ENCODE data around the gene RALGAPA1. TPM values are rescaled to one million over a fixed set of nuclear protein-coding genes. Genes with fewer than 3 reads are reported as not detected.
"Not testable (repeated sequence)": the region's sequence is repeated elsewhere in the genome, so short reads cannot be mapped to it uniquely, and the experiment has no call there.

The RALGAPA1 gene
- total RNA-seq, 2 experiments from 2014 or later = 27.6 to 36.5 TPM

DNA sequence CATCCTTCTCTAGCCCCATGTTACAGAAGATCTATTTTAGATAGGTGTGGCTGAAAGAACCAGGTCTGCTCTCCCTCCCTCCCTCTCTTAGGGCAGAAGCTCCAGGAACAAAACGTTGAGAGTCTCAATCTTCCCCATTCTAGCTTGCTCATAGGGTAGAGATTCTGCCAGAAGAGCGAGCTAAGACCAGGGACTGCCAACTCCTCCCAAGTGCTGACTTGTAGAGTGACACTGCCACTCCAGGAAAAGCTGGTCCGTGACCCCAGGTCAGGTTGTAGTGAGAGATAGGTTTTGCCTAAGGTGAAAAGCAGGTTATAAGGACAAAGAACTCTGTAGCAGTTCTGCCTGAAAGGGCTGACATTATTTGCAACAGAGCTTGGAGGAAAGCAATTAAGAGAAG is 201.7 kb downstream of the RALGAPA1 start:
- no peaks in the 10 kb centered on the region for H3K9me2 ChIP-seq (ENCODE audit: insufficient read depth, low read length)
- BruUV-seq (replicated peaks) = no TSS peak
- no peaks in the 10 kb centered on the region for H3K9me3 ChIP-seq (ENCODE audit: low read length)
- H3K36me3 ChIP-seq (ENCODE audit: insufficient read depth, low read length) = peaks cover 17% of the 10 kb centered on the region
- H4K20me1 ChIP-seq (ENCODE audit: insufficient read depth, low read length) = no peaks in the 10 kb centered on the region
- H2AFZ ChIP-seq (ENCODE audit: low read length) = no peak overlapping the region
- POLR2A ChIA-PET = interaction anchor here (0.6 to 2.4 kb wide), 2 partner anchors 8 to 138 kb away, joined by 4 to 13 read pairs; no protein-coding TSS in a partner anchor
- no peaks in the 10 kb centered on the region for H3K79me2 ChIP-seq (ENCODE audit: insufficient read depth, low read depth, low read length)
- CTCF ChIA-PET (ENCODE audit: unreplicated experiment) = interaction anchor here (0.7 kb wide), 1 partner anchor 12 kb away, joined by 4 read pairs; no protein-coding TSS in a partner anchor
- no peak overlapping the region for H3K4me3 ChIP-seq (ENCODE audit: low read depth, low read length, poor library complexity, severe bottlenecking)
- no peak for DNase-seq (ENCODE audit: low spot score)
- H3K4me2 ChIP-seq (ENCODE audit: low read length) = no peak overlapping the region
- H3K4me1 ChIP-seq (ENCODE audit: insufficient read depth, low read length, poor library complexity, severe bottlenecking) = no peaks in the 10 kb centered on the region
- no peak overlapping the region for H3K27ac ChIP-seq (ENCODE audit: low read depth, low read length, poor library complexity, severe bottlenecking)
- no peak for TF ChIP-seq EZH2phosphoT487 (IDR thresholded peaks at IDR 0.05; ENCODE audit: borderline replicate concordance, low read depth, low read length)
- TF ChIP-seq, protein P1, sequence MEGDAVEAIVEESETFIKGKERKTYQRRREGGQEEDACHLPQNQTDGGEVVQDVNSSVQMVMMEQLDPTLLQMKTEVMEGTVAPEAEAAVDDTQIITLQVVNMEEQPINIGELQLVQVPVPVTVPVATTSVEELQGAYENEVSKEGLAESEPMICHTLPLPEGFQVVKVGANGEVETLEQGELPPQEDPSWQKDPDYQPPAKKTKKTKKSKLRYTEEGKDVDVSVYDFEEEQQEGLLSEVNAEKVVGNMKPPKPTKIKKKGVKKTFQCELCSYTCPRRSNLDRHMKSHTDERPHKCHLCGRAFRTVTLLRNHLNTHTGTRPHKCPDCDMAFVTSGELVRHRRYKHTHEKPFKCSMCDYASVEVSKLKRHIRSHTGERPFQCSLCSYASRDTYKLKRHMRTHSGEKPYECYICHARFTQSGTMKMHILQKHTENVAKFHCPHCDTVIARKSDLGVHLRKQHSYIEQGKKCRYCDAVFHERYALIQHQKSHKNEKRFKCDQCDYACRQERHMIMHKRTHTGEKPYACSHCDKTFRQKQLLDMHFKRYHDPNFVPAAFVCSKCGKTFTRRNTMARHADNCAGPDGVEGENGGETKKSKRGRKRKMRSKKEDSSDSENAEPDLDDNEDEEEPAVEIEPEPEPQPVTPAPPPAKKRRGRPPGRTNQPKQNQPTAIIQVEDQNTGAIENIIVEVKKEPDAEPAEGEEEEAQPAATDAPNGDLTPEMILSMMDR (conservative IDR thresholded peaks at IDR 0.05; ENCODE audit: low read length) = no peak
- intact Hi-C loops (cut with micrococcal nuclease; ENCODE audit: unreplicated experiment) = no loop called here

DNA sequence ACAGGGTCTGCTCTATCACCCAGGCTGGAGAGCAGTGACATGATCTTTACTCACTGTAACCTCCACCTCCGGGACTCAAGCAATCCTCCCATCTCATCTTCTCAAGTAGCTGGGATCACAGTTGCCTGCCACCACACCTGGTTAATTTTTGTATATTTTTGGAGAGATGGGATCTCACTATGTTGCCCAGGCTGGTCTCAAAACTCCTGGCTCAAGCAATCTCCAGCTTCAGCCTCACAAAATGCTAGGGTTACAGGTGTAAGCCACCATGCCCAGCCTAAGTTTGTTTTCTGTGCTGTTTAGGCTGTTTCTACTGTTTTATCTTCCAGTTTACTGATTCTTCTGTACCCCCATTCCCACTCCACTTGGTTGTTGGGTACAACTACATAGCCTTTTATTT is 208.8 kb downstream of the RALGAPA1 start:
- Histone ChIP-seq H3K36me3 (ENCODE audit: insufficient read depth, low read length) (peaks cover 23% of the 10 kb centered on the region), H2AFZ (ENCODE audit: low read length) (no peak overlapping the region), H3K4me2 (ENCODE audit: low read length) (no peak overlapping the region), H4K20me1 (ENCODE audit: insufficient read depth, low read length) (no peaks in the 10 kb centered on the region), H3K9me2 (ENCODE audit: insufficient read depth, low read length) (no peaks in the 10 kb centered on the region), H3K79me2 (ENCODE audit: insufficient read depth, low read depth, low read length) (no peaks in the 10 kb centered on the region), H3K9me3 (ENCODE audit: low read length) (no peaks in the 10 kb centered on the region), H3K27ac (ENCODE audit: low read depth, low read length, poor library complexity, severe bottlenecking) (no peak overlapping the region), H3K4me3 (ENCODE audit: low read depth, low read length, poor library complexity, severe bottlenecking) (no peak overlapping the region), H3K4me1 (ENCODE audit: insufficient read depth, low read length, poor library complexity, severe bottlenecking) (no peaks in the 10 kb centered on the region)
- intact Hi-C loops (cut with micrococcal nuclease; ENCODE audit: unreplicated experiment) = no loop called here
- no peak for TF ChIP-seq EZH2phosphoT487 (IDR thresholded peaks at IDR 0.05; ENCODE audit: borderline replicate concordance, low read depth, low read length)
- TF ChIP-seq, protein P1 (conservative IDR thresholded peaks at IDR 0.05; ENCODE audit: low read length) = no peak
- ChIA-PET CTCF (ENCODE audit: unreplicated experiment) (no interaction called here), POLR2A (interaction anchor here (0.7 kb wide), 1 partner anchor 63 kb away, joined by 4 read pairs; no protein-coding TSS in a partner anchor)
- BruUV-seq (replicated peaks) = no TSS peak
- no peak for DNase-seq (ENCODE audit: low spot score)

DNA sequence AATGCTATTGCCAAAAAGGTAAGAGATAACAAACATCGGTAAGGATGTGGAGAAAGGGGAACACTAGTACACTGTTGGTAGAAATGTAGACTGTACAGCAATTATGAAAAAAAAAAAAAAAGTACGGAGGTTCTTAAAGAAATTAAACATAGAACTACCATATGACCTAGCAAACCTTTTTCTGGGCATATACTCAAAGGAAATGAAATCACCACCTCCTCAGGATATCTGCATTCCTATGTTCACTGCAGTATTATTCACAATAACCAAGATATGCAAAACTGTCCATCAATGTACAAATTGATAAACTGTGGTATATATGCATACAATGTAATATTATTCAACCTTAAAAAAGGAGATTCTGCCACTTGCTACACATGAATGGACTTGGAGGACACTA is 214.5 kb downstream of the RALGAPA1 start:
- ChIA-PET POLR2A (no interaction called here), CTCF (ENCODE audit: unreplicated experiment) (no interaction called here)
- Histone ChIP-seq H3K79me2 (ENCODE audit: insufficient read depth, low read depth, low read length) (no peaks in the 10 kb centered on the region), H3K9me3 (ENCODE audit: low read length) (no peaks in the 10 kb centered on the region), H3K4me1 (ENCODE audit: insufficient read depth, low read length, poor library complexity, severe bottlenecking) (no peaks in the 10 kb centered on the region), H2AFZ (ENCODE audit: low read length) (no peak overlapping the region), H3K4me3 (ENCODE audit: low read depth, low read length, poor library complexity, severe bottlenecking) (no peak overlapping the region), H3K9me2 (ENCODE audit: insufficient read depth, low read length) (no peaks in the 10 kb centered on the region), H4K20me1 (ENCODE audit: insufficient read depth, low read length) (no peaks in the 10 kb centered on the region), H3K27ac (ENCODE audit: low read depth, low read length, poor library complexity, severe bottlenecking) (no peak overlapping the region), H3K36me3 (ENCODE audit: insufficient read depth, low read length) (no peaks in the 10 kb centered on the region; the same call in 1 of the 2 replicates), H3K4me2 (ENCODE audit: low read length) (no peak overlapping the region)
- intact Hi-C loops (cut with micrococcal nuclease; ENCODE audit: unreplicated experiment) = no loop called here
- BruUV-seq (replicated peaks) = no TSS peak
- DNase-seq (ENCODE audit: low spot score) = no peak
- TF ChIP-seq, protein P1 (conservative IDR thresholded peaks at IDR 0.05; ENCODE audit: low read length) = no peak
- TF ChIP-seq EZH2phosphoT487 (IDR thresholded peaks at IDR 0.05; ENCODE audit: borderline replicate concordance, low read depth, low read length) = no peak

DNA sequence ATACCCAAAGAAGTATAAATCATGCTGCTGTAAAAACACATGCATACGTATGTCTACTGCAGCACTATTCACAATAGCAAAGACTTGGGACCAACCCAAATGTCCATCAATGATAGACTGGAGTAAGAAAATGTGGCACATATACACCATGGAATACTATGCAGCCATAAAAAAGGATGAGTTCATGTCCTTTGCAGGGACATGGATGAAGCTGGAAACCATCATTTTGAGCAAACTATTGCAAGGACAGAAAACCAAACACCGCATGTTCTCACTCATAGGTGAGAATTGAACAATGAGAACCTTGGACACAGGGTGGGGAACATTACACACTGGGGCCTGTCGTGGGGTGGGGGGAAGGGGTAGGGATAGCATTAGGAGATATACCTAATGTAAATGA is 221.7 kb downstream of the RALGAPA1 start:
- POLR2A ChIA-PET; H3K9me2 ChIP-seq (ENCODE audit: insufficient read depth, low read length); H3K4me3 ChIP-seq (ENCODE audit: low read depth, low read length, poor library complexity, severe bottlenecking); H3K9me3 ChIP-seq (ENCODE audit: low read length); H3K4me1 ChIP-seq (ENCODE audit: insufficient read depth, low read length, poor library complexity, severe bottlenecking); H2AFZ ChIP-seq (ENCODE audit: low read length); BruUV-seq (replicated peaks); CTCF ChIA-PET (ENCODE audit: unreplicated experiment); H3K27ac ChIP-seq (ENCODE audit: low read depth, low read length, poor library complexity, severe bottlenecking); intact Hi-C loops (cut with micrococcal nuclease; ENCODE audit: unreplicated experiment); H3K79me2 ChIP-seq (ENCODE audit: insufficient read depth, low read depth, low read length); DNase-seq (ENCODE audit: low spot score); H3K36me3 ChIP-seq (ENCODE audit: insufficient read depth, low read length); H4K20me1 ChIP-seq (ENCODE audit: insufficient read depth, low read length); H3K4me2 ChIP-seq (ENCODE audit: low read length): not testable (repeated sequence)
